Lower leg skin (tissue), 4 donors: ENCODE data around the gene KYNU. TPM values are rescaled to one million over a fixed set of nuclear protein-coding genes. Genes with fewer than 3 reads are reported as not detected.
"Not testable (repeated sequence)": the region's sequence is repeated elsewhere in the genome, so short reads cannot be mapped to it uniquely, and the experiment has no call there.

Source experiments
- DNase-seq, 2 donors: peaks; one replicate each; pipeline ENCODE4 v3.0.0-alpha.2; 2019; ENCODE audit warnings: low spot score in 2 of 2
- H3K4me3 ChIP-seq: fragments of 200-600 bp; sonication (generic); 2 replicates; pipeline ENCODE4 v1.5.1; 2017; ENCODE audit warnings: mild to moderate bottlenecking, low read depth; ENCODE audit not compliant: poor library complexity, severe bottlenecking
- POLR2A ChIP-seq, 2 donors: fragments of 450-650 bp; IDR thresholded peaks; one replicate each; pipeline ENCODE4 v1.6.1; 2016 to 2017; ENCODE audit warnings: antibody characterized with exemption in 2 of 2, mild to moderate bottlenecking in 1 of 2, moderate library complexity in 1 of 2
- WGBS, 2 donors: methylation state at CpG; one replicate each; pipeline ENCODE4 v1.1.5; 2018; 5-methylcytosine and 5-hydroxymethylcytosine counted together
- intact Hi-C: fragments of 100-400 bp; cut with DNase I; formaldehyde crosslinking; loops from one replicate; pipeline ENCODE4 v1.15.0; 2023; ENCODE audit warnings: low total_unique reads
- total RNA-seq, 4 donors: library from RNA; depleted of rRNA; stranded (reverse); fragments of >200 nt; gene quantifications; one replicate each; pipeline ENCODE4 v1.1.0, GENCODE V29; 2016
- TF ChIP-seq, protein P1 (sequence below), 3 donors: fragments of 450-650 bp; IDR thresholded peaks; one replicate each; pipeline ENCODE4 v1.5.1; 2016; ENCODE audit warnings: antibody characterized with exemption in 3 of 3, mild to moderate bottlenecking in 3 of 3, moderate library complexity in 2 of 3

Gene KYNU
- total RNA-seq, 4 donors from 2014 or later = 1.2 to 6.1 (median 2.6) TPM

DNA sequence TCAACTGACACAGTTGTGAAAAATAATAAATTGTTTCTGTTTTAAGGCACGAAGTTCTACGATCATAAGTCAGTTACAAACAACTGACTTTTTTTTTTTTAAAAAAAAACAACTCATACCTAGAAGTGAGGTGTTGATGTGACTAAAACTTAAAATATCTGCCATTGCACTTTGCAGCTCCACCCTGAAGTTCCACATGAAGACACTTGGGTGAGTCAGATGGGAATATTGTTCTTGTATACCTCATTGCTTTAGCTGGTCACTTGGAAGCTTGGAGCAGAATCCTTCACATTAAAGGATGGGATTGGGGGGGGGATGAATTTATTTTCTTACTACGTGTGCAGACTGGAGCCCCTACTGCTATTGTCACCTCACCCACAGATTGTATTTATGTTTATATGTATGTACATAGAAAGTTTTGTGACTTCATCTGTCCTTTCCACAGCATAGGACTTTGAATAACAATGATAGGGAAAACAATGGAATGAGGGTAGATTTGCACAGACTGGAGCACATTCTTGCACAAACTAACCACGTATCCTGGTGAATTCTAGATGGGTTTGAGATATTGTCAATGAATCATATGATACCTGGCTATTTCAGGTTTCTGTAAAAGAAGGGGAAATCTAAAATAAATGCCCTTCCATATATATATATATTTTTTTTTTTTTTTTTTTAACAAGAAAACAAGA lies 193.9 kb downstream of the KYNU start:
- TF ChIP-seq, protein P1, sequence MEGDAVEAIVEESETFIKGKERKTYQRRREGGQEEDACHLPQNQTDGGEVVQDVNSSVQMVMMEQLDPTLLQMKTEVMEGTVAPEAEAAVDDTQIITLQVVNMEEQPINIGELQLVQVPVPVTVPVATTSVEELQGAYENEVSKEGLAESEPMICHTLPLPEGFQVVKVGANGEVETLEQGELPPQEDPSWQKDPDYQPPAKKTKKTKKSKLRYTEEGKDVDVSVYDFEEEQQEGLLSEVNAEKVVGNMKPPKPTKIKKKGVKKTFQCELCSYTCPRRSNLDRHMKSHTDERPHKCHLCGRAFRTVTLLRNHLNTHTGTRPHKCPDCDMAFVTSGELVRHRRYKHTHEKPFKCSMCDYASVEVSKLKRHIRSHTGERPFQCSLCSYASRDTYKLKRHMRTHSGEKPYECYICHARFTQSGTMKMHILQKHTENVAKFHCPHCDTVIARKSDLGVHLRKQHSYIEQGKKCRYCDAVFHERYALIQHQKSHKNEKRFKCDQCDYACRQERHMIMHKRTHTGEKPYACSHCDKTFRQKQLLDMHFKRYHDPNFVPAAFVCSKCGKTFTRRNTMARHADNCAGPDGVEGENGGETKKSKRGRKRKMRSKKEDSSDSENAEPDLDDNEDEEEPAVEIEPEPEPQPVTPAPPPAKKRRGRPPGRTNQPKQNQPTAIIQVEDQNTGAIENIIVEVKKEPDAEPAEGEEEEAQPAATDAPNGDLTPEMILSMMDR (IDR thresholded peaks at IDR 0.05) = no peak
- TF ChIP-seq POLR2A (IDR thresholded peaks at IDR 0.05) = no peak
- 76 to 77% methylated on average over 4 of the region's 4 CpGs for WGBS, 2 donors
- intact Hi-C loops = no loop called here
- no peak for DNase-seq
- H3K4me3 ChIP-seq = no peak overlapping the region

DNA sequence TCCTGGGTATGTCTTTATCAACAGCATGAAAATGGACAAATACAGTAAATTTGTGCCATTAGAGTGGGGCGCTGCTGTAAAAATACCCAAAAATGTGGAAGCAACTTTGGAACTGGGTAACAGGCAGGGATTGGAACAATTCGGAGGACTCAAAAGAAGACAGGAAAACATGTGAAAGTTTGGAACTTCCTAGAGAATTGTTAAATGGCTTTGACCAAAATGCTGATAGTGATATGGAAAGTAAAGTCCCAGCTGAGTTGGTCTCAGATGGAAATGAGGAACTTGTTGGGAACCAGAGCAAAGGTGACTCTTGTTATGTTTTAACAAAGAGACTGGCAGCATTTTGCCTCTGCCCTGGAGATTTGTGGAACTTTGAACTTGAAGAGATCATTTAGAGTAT lies 197.4 kb downstream of the KYNU start:
- WGBS, 2 donors = 90 to 92% methylated on average over 2 of the region's 2 CpGs

DNA sequence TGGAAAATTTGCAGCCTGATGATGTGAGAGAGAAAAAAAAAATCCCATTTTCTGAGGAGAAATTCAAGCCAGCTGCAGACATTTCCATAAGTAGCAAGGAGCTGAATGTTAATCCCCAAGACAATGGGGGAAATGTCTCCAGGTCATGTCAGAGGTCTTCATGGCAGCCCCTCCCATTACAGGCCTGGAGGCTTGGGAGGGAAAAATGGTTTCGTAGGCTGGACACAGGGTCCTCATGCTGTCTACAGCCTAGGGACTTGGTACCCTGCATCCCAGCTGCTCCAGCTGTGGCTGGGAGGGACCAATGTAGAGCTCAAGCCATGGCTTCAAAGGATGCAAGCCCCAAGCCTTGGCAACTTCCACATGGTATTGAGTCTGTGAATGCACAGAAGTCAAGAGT lies 198.2 kb downstream of the KYNU start:
- intact Hi-C loops = no loop called here
- 94 to 95% methylated on average over 1 of the region's 1 CpG for WGBS, 2 donors
- no peak overlapping the region for H3K4me3 ChIP-seq
- DNase-seq = no peak
- TF ChIP-seq, protein P1 (IDR thresholded peaks at IDR 0.05) = no peak
- TF ChIP-seq POLR2A (IDR thresholded peaks at IDR 0.05) = no peak

More for the DNA sequence above, 197.4 kb downstream of the KYNU start:
- DNase-seq, H3K4me3 ChIP-seq, intact Hi-C loops: not testable (repeated sequence)

DNA sequence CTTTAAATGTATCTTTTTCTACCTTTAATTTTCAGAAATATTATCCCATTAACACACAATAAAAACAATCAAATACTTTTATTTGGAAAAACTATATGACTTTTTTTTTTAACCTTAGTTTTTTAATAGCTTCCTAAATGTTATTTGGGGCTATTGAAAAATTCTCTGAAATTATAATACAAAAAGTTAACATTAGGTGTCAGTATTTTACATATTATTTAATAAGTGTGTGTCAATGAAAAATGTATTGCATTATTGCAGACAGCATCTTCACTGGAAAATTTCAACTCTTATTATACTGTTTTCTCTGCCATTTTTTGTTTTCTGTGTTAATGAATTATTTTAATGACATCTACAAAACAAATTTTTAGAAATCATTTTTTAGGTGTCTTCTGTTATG lies 200.6 kb downstream of the KYNU start:
- TF ChIP-seq, protein P1 (IDR thresholded peaks at IDR 0.05) = no peak
- no peak for TF ChIP-seq POLR2A (IDR thresholded peaks at IDR 0.05)
- DNase-seq = no peak
- intact Hi-C loops = no loop called here
- H3K4me3 ChIP-seq = no peak overlapping the region

DNA sequence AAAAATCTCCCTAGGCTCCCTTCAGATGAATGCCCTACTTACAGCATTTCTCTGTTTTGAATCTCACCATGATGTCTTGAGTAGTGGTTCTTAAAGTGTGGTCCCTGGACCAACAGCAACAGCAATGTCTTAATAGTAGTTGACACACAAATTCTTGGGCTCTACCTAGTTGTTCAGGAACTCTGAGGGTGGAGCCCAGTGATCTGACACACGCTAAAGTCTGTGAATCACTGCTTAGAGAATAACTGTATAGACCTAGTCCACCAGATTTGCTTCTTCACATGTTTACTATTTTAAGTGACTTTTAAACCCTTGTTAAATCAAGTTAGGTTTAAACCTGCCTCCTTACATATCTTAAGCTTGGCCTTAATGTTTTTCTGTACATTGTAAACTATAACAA lies 204.2 kb downstream of the KYNU start:
- no peak for DNase-seq
- 95 to 96% methylated on average over 1 of the region's 1 CpG for WGBS, 2 donors
- no peak for TF ChIP-seq POLR2A (IDR thresholded peaks at IDR 0.05)
- TF ChIP-seq, protein P1 (IDR thresholded peaks at IDR 0.05) = no peak
- H3K4me3 ChIP-seq = no peak overlapping the region
- intact Hi-C loops = no loop called here

DNA sequence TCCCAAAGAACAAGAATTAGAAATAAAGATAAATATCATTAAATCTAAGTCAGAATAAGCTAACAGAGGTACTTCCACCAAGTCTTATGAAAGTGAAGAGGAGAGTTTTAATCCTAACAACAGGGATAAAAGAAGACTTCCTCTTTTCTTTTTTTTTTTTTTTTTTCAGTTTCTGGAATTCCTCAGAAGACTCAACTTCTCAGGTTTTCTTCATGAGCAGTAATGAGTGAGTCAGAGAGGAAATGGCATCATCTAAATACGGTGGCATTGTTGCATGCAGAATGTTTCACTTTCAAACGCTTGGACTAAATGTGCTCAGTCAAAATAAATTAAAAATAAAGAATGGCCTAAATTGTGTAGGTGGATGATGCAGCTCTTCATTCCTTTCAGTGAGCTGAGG lies 206.2 kb downstream of the KYNU start:
- DNase-seq = no peak
- WGBS, 2 donors = 52 to 55% methylated on average over 2 of the region's 2 CpGs
- TF ChIP-seq, protein P1 (IDR thresholded peaks at IDR 0.05) = no peak
- no peak for TF ChIP-seq POLR2A (IDR thresholded peaks at IDR 0.05)
- H3K4me3 ChIP-seq = no peak overlapping the region
- intact Hi-C loops = no loop called here
